Lower leg skin (tissue), 3 donors: Measurements from ENCODE around the gene MDM2.

ENCODE experiments used
- POLR2A ChIP-seq, 2 donors: fragments of 450-650 bp; IDR thresholded peaks; one replicate each; pipeline ENCODE4 v1.6.1; 2016 to 2017; ENCODE audit warnings: antibody characterized with exemption in 2 of 2, mild to moderate bottlenecking in 1 of 2, moderate library complexity in 1 of 2
- TF ChIP-seq, protein P1 (sequence below), 3 donors: fragments of 450-650 bp; IDR thresholded peaks; one replicate each; pipeline ENCODE4 v1.5.1; 2016; ENCODE audit warnings: antibody characterized with exemption in 3 of 3, mild to moderate bottlenecking in 3 of 3, moderate library complexity in 2 of 3

DNA sequence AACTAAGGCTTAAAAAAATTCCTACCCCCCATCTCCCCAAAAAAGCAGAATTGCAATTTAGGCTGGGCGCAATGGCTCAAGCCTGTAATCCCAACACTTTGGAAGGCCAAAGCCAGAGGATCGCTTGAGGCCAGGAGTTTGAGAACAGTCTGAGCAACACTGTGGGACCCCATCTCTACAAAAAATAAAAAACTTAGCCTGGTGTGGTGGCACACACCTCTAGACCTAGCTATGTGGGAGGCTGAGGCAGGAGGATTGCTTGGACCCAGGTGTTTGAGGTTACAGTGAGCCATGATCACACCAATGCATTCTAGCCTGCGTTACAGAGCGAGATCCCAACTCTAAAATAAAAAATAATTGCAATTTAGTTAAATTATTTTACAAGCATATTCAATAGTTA lies 70.9 kb downstream of the MDM2 start:
- TF ChIP-seq, protein P1, sequence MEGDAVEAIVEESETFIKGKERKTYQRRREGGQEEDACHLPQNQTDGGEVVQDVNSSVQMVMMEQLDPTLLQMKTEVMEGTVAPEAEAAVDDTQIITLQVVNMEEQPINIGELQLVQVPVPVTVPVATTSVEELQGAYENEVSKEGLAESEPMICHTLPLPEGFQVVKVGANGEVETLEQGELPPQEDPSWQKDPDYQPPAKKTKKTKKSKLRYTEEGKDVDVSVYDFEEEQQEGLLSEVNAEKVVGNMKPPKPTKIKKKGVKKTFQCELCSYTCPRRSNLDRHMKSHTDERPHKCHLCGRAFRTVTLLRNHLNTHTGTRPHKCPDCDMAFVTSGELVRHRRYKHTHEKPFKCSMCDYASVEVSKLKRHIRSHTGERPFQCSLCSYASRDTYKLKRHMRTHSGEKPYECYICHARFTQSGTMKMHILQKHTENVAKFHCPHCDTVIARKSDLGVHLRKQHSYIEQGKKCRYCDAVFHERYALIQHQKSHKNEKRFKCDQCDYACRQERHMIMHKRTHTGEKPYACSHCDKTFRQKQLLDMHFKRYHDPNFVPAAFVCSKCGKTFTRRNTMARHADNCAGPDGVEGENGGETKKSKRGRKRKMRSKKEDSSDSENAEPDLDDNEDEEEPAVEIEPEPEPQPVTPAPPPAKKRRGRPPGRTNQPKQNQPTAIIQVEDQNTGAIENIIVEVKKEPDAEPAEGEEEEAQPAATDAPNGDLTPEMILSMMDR (IDR thresholded peaks at IDR 0.05), result no peak
- no peak for TF ChIP-seq POLR2A (IDR thresholded peaks at IDR 0.05)
